Activated CD4-positive, CD25-positive, alpha-beta regulatory T cell treated with anti-CD3 and anti-CD28 coated beads, Interleukin-2, amount 50 U/mL, for 72 hours (primary cell): Measurements from ENCODE around the gene CFAP126.
"Not testable (repeated sequence)": the region's sequence is repeated elsewhere in the genome, so short reads cannot be mapped to it uniquely, and the experiment has no call there.

Experiments used
- DNase-seq: peaks from one replicate; pipeline ENCODE4 v3.0.0; 2021

CFAP126 gene

DNA sequence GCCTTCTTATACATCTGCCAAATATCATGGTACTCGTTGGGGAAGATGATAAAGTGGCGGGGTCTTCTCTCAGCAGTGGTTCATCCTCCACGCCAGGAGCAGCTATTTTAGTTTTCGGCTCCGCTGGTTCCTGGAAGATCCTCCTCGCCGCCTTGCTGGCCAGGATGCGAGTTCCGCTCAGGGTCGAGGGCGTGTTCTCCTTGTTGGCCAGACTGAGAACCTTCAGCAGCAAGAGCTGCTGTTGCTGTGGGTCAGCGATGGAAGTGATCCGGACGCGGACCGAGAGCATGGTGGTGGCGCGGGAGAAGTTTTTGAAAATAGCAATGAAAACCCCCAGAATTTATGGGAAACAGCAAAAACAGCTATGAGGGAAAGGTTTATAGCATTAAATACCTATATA, 11.4 kb upstream of the CFAP126 start:
- no peak for DNase-seq

- no peak for DNase-seq
Measured at GRCh38 chr1:161378014-161378413, 10.3 kb upstream of the CFAP126 start.

- no peak for DNase-seq
Measured at GRCh38 chr1:161374373-161374772, 6.7 kb upstream of the CFAP126 start.

- DNase-seq = no peak
Measured at GRCh38 chr1:161373442-161373841, 5.8 kb upstream of the CFAP126 start.

DNA sequence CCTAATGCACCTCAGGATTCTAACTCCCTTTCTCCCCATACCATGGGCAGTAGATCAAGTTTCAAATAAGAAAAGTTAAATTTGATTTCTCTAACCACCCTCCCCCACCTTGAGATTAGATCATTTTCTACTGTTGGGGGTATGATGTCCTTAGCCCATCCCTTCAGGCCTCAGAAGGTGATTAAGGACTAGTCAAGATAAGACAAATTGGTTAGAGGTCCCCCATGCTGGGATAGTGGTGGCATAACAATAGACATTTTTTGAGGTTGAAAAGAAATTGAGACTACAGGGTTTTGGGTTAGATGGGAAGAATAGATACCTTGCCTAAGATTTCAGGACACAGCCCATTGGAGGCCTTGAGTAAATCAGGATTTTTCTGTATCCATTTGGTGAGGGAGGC, 2.5 kb downstream of the CFAP126 start:
- no peak for DNase-seq

DNA sequence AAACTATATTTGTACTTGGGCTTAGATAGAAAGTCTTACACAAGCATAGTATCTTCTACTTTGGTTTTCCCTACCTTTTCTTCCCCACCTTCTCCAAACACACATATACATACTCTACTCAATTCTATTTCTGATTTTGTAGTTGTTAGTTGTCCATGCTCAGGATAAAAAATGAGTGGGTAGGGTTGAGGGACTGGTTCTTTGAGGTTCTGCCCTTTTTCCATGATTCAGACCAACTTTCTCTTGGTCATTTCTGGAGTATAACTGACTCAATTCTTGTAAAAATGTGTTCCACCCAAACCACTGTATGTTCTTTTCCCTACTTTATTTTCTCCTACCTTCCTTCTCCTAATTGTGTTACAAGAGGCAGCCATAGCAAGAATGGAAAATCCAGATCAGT, 3.3 kb downstream of the CFAP126 start:
- DNase-seq = no peak

- DNase-seq = no peak
Measured at GRCh38 chr1:161359291-161359690, 8.4 kb downstream of the CFAP126 start.

DNA sequence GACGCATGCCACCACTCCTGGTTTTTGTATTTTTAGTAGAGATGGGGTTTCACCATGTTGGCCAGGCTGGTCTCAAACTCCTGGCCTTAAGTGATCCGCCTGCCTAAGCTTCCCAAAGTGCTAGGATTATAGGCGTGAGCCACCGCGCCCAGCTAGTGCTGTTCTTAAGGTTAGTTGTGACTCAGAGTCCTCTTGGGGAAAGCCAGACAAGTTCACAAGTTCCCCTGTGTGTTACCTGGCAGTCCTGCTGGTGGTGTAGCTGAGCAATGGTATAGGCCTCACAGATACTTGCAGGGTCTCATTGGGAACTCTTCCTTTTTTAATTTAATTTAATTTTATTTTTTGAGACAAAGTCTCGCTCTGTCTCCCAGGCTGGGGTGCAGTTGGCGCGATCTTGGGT, 10.6 kb downstream of the CFAP126 start:
- DNase-seq = no peak

DNA sequence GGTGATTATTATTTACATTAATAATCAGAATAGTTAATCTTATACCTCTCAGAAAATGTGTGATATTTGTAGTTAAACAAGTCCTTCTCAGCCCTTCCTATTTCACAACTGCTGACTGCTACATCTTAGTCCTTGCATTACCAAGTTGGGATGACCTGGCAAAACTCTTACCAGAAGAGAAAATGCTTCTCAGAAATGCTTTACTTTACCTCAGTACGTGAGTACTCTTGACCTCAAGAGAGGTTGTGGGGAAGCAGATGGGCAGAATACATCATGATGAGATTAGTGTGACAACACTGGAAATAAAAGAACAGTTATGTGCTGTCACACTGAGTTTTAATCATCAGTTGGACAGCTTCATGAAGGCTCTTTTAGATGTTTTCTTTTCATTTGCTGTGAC, 16.2 kb downstream of the CFAP126 start:
- no peak for DNase-seq

GRCh38 chr1:161350671-161351070, 17.0 kb downstream of the CFAP126 start:
- no peak for DNase-seq

GRCh38 chr1:161342821-161343220, 24.9 kb downstream of the CFAP126 start:
- DNase-seq = no peak

DNA sequence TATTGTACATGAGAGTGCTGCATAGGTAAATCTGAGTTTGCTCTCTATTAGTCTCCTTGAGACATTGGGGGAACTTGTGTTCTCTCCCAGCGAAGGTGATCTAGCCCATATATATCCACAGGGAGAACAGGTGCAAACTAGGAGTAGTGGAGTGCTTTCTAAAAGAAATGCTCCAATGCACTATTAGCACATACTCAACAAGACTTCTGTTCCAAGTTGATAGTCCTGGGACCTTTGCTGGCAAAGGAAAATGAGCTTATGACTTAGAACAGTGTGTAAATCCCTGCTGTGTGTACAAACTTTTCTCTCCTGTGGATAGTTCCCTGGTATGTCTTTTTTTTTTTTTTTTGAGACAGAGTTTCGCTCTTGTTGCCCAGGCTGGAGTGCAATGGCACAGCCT, 25.5 kb downstream of the CFAP126 start:
- no peak for DNase-seq

- DNase-seq = no peak
Measured at GRCh38 chr1:161335796-161336195, 31.9 kb downstream of the CFAP126 start.

DNA sequence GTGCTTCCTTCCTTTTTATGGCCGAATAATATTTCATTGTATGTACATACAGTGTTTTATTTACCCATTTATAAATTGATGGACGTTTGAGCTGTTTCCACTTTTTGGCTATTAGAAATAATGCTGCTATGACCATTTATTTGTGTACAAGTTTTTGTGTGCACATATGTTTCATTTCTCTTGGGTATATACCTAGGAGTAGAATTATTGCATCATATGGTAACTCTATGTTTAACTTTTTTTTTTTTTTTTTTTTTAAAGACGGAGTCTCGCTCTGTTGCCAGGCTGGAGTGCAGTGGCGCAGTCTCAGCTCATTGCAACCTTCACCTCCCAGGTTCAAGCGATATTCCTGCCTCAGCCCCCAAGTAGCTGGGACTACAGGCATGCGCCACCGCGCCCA, 34.5 kb downstream of the CFAP126 start:
- DNase-seq = no peak

GRCh38 chr1:161330346-161330745, 37.3 kb downstream of the CFAP126 start:
- DNase-seq = no peak

DNA sequence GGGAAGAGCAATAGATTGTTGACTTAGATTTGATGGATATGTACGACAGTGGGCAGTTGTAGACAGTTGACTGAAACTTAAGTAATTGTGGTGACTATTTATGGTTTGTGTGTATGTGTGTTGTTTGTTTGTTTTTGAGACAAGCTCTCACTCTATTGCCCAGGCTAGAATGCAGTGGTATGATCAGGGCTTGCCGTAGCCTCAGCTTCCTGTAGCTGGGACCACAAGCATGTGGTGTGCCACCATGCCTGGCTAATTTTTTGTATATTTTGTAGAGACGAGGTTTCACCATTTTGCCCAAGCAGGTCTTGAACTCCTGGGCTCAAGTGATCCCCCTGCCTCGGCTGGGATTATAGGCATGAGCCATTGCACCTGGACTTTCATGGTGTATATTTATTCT, 43.7 kb downstream of the CFAP126 start:
- no peak for DNase-seq

- not testable (repeated sequence) for DNase-seq
Measured at GRCh38 chr1:161315841-161316674, 51.6 kb downstream of the CFAP126 start.
